Measurements from ENCODE around the gene RNF180.
"Not testable (repeated sequence)": the region's sequence is repeated elsewhere in the genome, so short reads cannot be mapped to it uniquely, and the experiment has no call there.

Gene RNF180

DNA sequence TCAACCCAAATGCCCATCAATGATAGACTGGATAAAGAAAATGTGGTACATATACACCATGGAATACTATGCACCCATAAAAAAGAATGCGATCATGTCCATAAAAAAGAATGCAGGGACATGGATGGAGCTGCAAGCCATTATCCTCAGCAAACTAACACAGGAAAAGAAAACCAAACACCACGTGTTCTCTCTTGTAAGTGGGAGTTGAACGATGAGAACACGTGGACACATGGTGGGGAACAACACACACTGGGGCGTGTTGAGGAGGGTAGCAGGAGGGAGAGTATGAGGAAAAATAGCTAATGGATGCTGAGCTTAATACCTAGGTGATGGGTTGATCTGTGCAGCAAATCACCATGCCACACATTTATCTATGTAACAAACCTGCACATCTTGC is 233.1 kb downstream of the RNF180 start:
- DNase-seq = not testable (repeated sequence)

GRCh38 chr5:64407103-64407825 is 241.6 kb downstream of the RNF180 start:
- not testable (repeated sequence) for DNase-seq

DNA sequence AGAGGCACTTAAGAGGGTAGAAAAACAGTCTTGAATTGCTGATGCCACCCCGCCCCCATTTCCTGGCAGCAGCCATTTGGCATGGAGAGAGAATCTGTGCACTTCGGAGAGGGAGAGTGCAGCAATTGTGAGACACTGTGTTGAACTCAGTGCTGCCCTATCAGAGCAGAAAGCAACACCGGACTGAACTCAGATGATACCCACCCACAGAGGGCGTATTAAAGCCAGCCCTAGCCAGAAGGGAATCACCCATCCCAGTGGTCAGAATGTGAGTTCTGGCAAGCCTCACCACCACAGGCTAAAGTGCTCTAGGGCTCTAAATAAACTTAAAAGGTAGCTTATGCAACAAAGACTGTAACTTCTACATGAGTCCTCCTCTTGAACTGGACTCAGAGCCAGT is 251.7 kb downstream of the RNF180 start:
- no peak for DNase-seq

- no peak for DNase-seq
Measured at GRCh38 chr5:64418013-64418412, 252.4 kb downstream of the RNF180 start.

Data from stimulated activated CD4-positive, alpha-beta T cell treated with anti-CD3 and anti-CD28 coated beads, Interleukin-2, amount 100 ng/mL, for 24 hours (primary cell).